MCF 10A (cell line): ENCODE data around the gene CUEDC1. TPM values are rescaled to one million over a fixed set of nuclear protein-coding genes. Genes with fewer than 3 reads are reported as not detected.
"Not testable (repeated sequence)": the region's sequence is repeated elsewhere in the genome, so short reads cannot be mapped to it uniquely, and the experiment has no call there.

Experiments used
- BruUV-seq: library from RNA; stranded (reverse); fragments of 400-500 nt; replicated peaks from 2 replicates; lab custom pipeline; 2021; lab: Mats Ljungman, UMichigan
- CTCF ChIA-PET: fragments of 300-600 bp; sonication (Branson Sonifier 250); formaldehyde crosslinking; extraction: SDS; loops from one replicate; lab custom pipeline; 2021; ENCODE audit warnings: antibody characterized with exemption, inconsistent platforms; lab: Yijun Ruan, JAX
- POLR2A ChIA-PET: fragments of 300-600, 350-650 bp; sonication (Branson Sonifier 250); formaldehyde crosslinking; extraction: SDS; loops from one replicate; lab custom pipeline; 2020; ENCODE audit warnings: antibody characterized with exemption, inconsistent platforms; lab: Yijun Ruan, JAX
- DNase-seq: peaks from one replicate; pipeline ENCODE4 v3.0.0-alpha.2; 2018; ENCODE audit not compliant: unreplicated experiment
- H3K27ac Mint-ChIP-seq: one replicate; pipeline ENCODE4 v1.8.0; 2022; ENCODE audit warnings: mild to moderate bottlenecking, low read depth, mixed read lengths; ENCODE audit not compliant: unreplicated experiment
- H3K27me3 Mint-ChIP-seq: one replicate; pipeline ENCODE4 v1.8.0; 2022; ENCODE audit warnings: mixed read lengths; ENCODE audit not compliant: insufficient read depth, unreplicated experiment
- H3K36me3 Mint-ChIP-seq: one replicate; pipeline ENCODE4 v1.8.0; 2022; ENCODE audit warnings: mild to moderate bottlenecking, moderate library complexity, mixed read lengths; ENCODE audit not compliant: insufficient read depth, unreplicated experiment
- H3K4me1 Mint-ChIP-seq: one replicate; pipeline ENCODE4 v1.8.0; 2022; ENCODE audit warnings: mixed read lengths; ENCODE audit not compliant: insufficient read depth, unreplicated experiment
- H3K4me3 Mint-ChIP-seq: one replicate; pipeline ENCODE4 v1.8.0; 2022; ENCODE audit warnings: mild to moderate bottlenecking, moderate library complexity, mixed read lengths; ENCODE audit not compliant: unreplicated experiment
- H3K9me3 Mint-ChIP-seq: one replicate; pipeline ENCODE4 v1.8.0; 2022; ENCODE audit warnings: mixed read lengths; ENCODE audit not compliant: unreplicated experiment
- intact Hi-C: fragments of 100-400 bp; cut with micrococcal nuclease; formaldehyde crosslinking; loops from 2 replicates; pipeline ENCODE4 v1.14.1; 2022
- total RNA-seq: library from RNA; stranded (reverse); gene quantifications from 2 replicates; pipeline ENCODE4 v1.2.3, GENCODE V29; 2022
- TF ChIP-seq, protein P1 (sequence below): fragments of 200-600 bp; IDR thresholded peaks from one replicate; pipeline ENCODE4 v1.8.0; 2022; ENCODE audit warnings: antibody characterized with exemption, mild to moderate bottlenecking; ENCODE audit not compliant: unreplicated experiment

The CUEDC1 gene
- total RNA-seq, 1 experiment from 2014 or later, result 15.6 TPM

GRCh38 chr17:57926723-57927047 lies 28.5 kb downstream of the CUEDC1 start:
- ChIA-PET POLR2A (interaction anchor here (1.1 to 1.3 kb wide), 2 partner anchors 14 to 24 kb away, joined by 3 read pairs; no protein-coding TSS in a partner anchor), CTCF (interaction anchor here (1.5 kb wide), 2 partner anchors 19 to 34 kb away, joined by 4 to 7 read pairs; no protein-coding TSS in a partner anchor)
- TF ChIP-seq, protein P1, sequence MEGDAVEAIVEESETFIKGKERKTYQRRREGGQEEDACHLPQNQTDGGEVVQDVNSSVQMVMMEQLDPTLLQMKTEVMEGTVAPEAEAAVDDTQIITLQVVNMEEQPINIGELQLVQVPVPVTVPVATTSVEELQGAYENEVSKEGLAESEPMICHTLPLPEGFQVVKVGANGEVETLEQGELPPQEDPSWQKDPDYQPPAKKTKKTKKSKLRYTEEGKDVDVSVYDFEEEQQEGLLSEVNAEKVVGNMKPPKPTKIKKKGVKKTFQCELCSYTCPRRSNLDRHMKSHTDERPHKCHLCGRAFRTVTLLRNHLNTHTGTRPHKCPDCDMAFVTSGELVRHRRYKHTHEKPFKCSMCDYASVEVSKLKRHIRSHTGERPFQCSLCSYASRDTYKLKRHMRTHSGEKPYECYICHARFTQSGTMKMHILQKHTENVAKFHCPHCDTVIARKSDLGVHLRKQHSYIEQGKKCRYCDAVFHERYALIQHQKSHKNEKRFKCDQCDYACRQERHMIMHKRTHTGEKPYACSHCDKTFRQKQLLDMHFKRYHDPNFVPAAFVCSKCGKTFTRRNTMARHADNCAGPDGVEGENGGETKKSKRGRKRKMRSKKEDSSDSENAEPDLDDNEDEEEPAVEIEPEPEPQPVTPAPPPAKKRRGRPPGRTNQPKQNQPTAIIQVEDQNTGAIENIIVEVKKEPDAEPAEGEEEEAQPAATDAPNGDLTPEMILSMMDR, result no peak
- Mint-ChIP-seq H3K4me1 (peaks cover 17% of the 10 kb centered on the region), H3K27me3 (no peaks in the 10 kb centered on the region), H3K36me3 (peaks cover 17% of the 10 kb centered on the region), H3K27ac (peak overlapping the region; percentile 35), H3K4me3 (no peak overlapping the region), H3K9me3 (no peaks in the 10 kb centered on the region)
- intact Hi-C loops, result no loop called here
- no peak for DNase-seq
- no TSS peak for BruUV-seq

DNA sequence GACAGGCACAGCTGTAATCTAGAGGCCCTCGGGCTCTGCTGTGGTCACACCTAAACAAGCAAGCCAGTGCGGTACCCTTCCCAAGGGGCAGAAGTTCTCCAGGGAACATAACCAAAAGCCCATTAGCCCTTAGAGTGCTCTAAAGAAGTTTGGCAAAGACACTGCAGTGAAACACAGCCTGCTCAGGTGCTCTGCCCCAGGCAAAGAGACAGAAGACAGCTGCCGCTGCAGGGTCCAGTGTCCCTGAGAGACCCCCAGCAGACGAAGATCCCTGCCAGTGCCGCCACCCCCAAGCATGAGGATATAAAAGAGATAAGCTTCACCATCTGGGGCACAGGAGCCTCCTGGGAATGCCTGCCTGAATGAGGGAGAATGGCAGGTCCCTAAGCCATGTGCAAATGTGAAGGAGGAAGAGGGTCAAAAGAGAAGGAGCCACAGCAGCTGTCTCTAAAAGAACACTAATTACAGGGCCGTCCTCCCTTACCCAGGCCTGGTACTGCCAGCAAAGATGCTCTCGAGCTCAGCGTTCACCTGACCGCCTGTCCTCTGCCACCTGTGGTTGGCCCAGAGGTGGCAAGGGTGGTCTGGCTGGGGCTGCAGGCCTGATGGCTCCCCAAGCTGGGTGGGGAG lies 29.7 kb downstream of the CUEDC1 start:
- no TSS peak for BruUV-seq
- TF ChIP-seq, protein P1, result no peak
- H3K27me3 Mint-ChIP-seq, result no peaks in the 10 kb centered on the region
- ChIA-PET CTCF (interaction anchor here (0.6 to 0.7 kb wide), 2 partner anchors 70 to 126 kb away, joined by 3 read pairs; no protein-coding TSS in a partner anchor), POLR2A (no interaction called here)
- no peak overlapping the region for H3K27ac Mint-ChIP-seq
- intact Hi-C loops, result no loop called here
- H3K36me3 Mint-ChIP-seq, result peaks cover 17% of the 10 kb centered on the region
- H3K9me3 Mint-ChIP-seq, result no peaks in the 10 kb centered on the region
- no peak overlapping the region for H3K4me3 Mint-ChIP-seq
- H3K4me1 Mint-ChIP-seq, result peaks cover 20% of the 10 kb centered on the region
- no peak for DNase-seq

GRCh38 chr17:57924677-57925076 lies 30.5 kb downstream of the CUEDC1 start:
- Mint-ChIP-seq H3K27ac (no peak overlapping the region), H3K27me3 (no peaks in the 10 kb centered on the region)

GRCh38 chr17:57923182-57923872 lies 31.9 kb downstream of the CUEDC1 start:
- ChIA-PET CTCF (interaction anchor here (0.6 to 0.9 kb wide), 4 partner anchors 20 to 1410 kb away, joined by 3 to 4 read pairs (median 4); partner anchors contain the start of gene CUEDC1), POLR2A (interaction anchor here (0.6 to 1.4 kb wide), 2 partner anchors 23 to 44 kb away, joined by 3 to 5 read pairs; no protein-coding TSS in a partner anchor)
- Mint-ChIP-seq H3K4me1 (peaks cover 22% of the 10 kb centered on the region), H3K36me3 (peaks cover 17% of the 10 kb centered on the region), H3K27me3 (no peaks in the 10 kb centered on the region), H3K4me3 (no peak overlapping the region), H3K9me3 (no peaks in the 10 kb centered on the region), H3K27ac (no peak overlapping the region)
- TF ChIP-seq, protein P1, result no peak
- intact Hi-C loops, result no loop called here
- no TSS peak for BruUV-seq
- DNase-seq, result no peak

More at GRCh38 chr17:57924677-57925076, 30.5 kb downstream of the CUEDC1 start:
- no peak overlapping the region for H3K4me3 Mint-ChIP-seq
- CTCF ChIA-PET, result interaction anchor here (0.6 kb wide), 1 partner anchor 127 kb away, joined by 3 read pairs; no protein-coding TSS in a partner anchor
- POLR2A ChIA-PET, result no interaction called here
- no peak for DNase-seq
- TF ChIP-seq, protein P1, result no peak
- BruUV-seq, result no TSS peak
- H3K9me3 Mint-ChIP-seq, result no peaks in the 10 kb centered on the region
- H3K4me1 Mint-ChIP-seq, result peaks cover 20% of the 10 kb centered on the region
- intact Hi-C loops, result no loop called here
- H3K36me3 Mint-ChIP-seq, result peaks cover 17% of the 10 kb centered on the region

DNA sequence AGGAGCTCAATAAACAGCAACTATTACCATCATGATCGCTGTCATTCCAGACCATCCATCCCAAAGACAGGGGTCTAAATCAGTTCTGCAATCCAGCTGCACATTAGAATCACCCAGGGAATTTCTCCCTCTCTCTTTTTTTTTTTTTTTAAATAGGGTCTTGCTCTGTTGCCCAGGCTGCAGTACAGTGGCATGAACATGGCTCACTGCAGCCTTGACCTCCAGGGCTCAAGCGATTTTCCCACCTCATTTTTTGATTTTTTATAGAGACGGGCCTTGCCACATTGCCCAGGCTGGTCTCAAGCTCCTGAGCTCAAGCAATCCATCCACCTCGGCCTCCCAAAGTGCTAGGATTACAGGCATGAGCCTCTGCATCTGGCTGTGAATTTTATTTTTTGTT lies 32.5 kb downstream of the CUEDC1 start:
- H3K27ac Mint-ChIP-seq, DNase-seq, H3K9me3 Mint-ChIP-seq, intact Hi-C loops, H3K4me3 Mint-ChIP-seq, H3K27me3 Mint-ChIP-seq, BruUV-seq: not testable (repeated sequence)
- ChIA-PET POLR2A (interaction anchor here (1.4 kb wide), 1 partner anchor 44 kb away, joined by 5 read pairs; no protein-coding TSS in a partner anchor), CTCF (interaction anchor here (0.6 to 0.8 kb wide), 4 partner anchors 32 to 1411 kb away, joined by 3 to 5 read pairs (median 4); partner anchors contain the start of gene CUEDC1)
- Mint-ChIP-seq H3K36me3 (peaks cover 17% of the 10 kb centered on the region), H3K4me1 (peaks cover 26% of the 10 kb centered on the region)
